A673 (cell line): ENCODE data around the gene HAPLN3.

Experiments
- CTCF ChIP-seq: fragments of 300-800, 200-600 bp; sonication (generic); conservative IDR thresholded peaks from 2 replicates; pipeline ENCODE4 v1.5.1; 2017; ENCODE audit warnings: low read depth, mild to moderate bottlenecking, antibody characterized with exemption, low read length, moderate library complexity, mixed read lengths
- EZH2 ChIP-seq: fragments of 200-600 bp; sonication (generic); IDR thresholded peaks from 2 replicates; pipeline ENCODE4 v1.6.1; 2017; ENCODE audit warnings: borderline replicate concordance, low read depth, mild to moderate bottlenecking, mixed read lengths, antibody characterized with exemption, low read length; ENCODE audit not compliant: poor library complexity, severe bottlenecking

- TF ChIP-seq CTCF = no peak
- TF ChIP-seq EZH2 = no peak
Measured at GRCh38 chr15:88888719-88889118, 6.6 kb downstream of the HAPLN3 start.
